Karpas-422 (cell line): ENCODE results near the gene OR4C13. TPM values are rescaled to one million over a fixed set of nuclear protein-coding genes. Genes with fewer than 3 reads are reported as not detected.
"Not testable (repeated sequence)": the region's sequence is repeated elsewhere in the genome, so short reads cannot be mapped to it uniquely, and the experiment has no call there.

Source experiments
- DNase-seq: peaks from one replicate; pipeline ENCODE4 v3.0.0-alpha.2; 2015
- H2AFZ ChIP-seq: fragments of 200-600 bp; sonication (generic); 2 replicates; pipeline ENCODE4 v1.6.1; 2014; ENCODE audit warnings: antibody characterized with exemption, low read length, mixed read lengths
- H3K27ac ChIP-seq: fragments of 200-600 bp; sonication (generic); 2 replicates; pipeline ENCODE4 v1.5.1; 2014; ENCODE audit warnings: mild to moderate bottlenecking, low read length, moderate library complexity
- H3K27me3 ChIP-seq: fragments of 200-600 bp; sonication (generic); 2 replicates; pipeline ENCODE4 v1.6.1; 2014; ENCODE audit warnings: low read length, mixed read lengths
- H3K36me3 ChIP-seq: fragments of 200-600 bp; sonication (generic); 2 replicates; pipeline ENCODE4 v1.6.1; 2014; ENCODE audit warnings: low read length, mixed read lengths; ENCODE audit not compliant: insufficient read depth
- H3K4me1 ChIP-seq: fragments of 200-600 bp; sonication (generic); 2 replicates; pipeline ENCODE4 v1.6.1; 2014; ENCODE audit warnings: mild to moderate bottlenecking, low read length, mixed read lengths
- H3K4me2 ChIP-seq: fragments of 200-600 bp; sonication (generic); 2 replicates; pipeline ENCODE4 v1.6.1; 2014; ENCODE audit warnings: low read length, low read depth, mild to moderate bottlenecking; ENCODE audit not compliant: poor library complexity, severe bottlenecking
- H3K4me3 ChIP-seq: fragments of 200-600 bp; sonication (generic); 2 replicates; pipeline ENCODE4 v1.5.1; 2014; ENCODE audit warnings: mild to moderate bottlenecking, antibody characterized with exemption, low read length, mixed read lengths
- H3K79me2 ChIP-seq: fragments of 200-600 bp; sonication (generic); 2 replicates; pipeline ENCODE4 v1.6.1; 2014; ENCODE audit warnings: mild to moderate bottlenecking, low read length, mixed read lengths
- H3K9ac ChIP-seq: fragments of 200-600 bp; sonication (generic); 2 replicates; pipeline ENCODE4 v1.6.0; 2014; ENCODE audit warnings: low read length
- H3K9me2 ChIP-seq: fragments of 200-600 bp; sonication (generic), shearing (Covaris generic); replicated peaks from 2 replicates; pipeline ENCODE4 v1.6.0; 2014; ENCODE audit warnings: mild to moderate bottlenecking, low read length, moderate library complexity; ENCODE audit not compliant: insufficient read depth
- H3K9me3 ChIP-seq: fragments of 300-700, 200-600 bp; sonication (generic); 2 replicates; pipeline ENCODE4 v1.6.1; 2014; ENCODE audit warnings: low read length, mixed read lengths
- H4K20me1 ChIP-seq: fragments of 200-600 bp; sonication (generic); 2 replicates; pipeline ENCODE4 v1.6.1; 2014; ENCODE audit warnings: mild to moderate bottlenecking, antibody characterized with exemption, low read length, low read depth; ENCODE audit not compliant: insufficient read depth
- total RNA-seq: library from RNA; depleted of rRNA; stranded (reverse); fragments of >200 nt; shearing (Covaris generic); gene quantifications from 2 replicates; pipeline ENCODE4 v1.2.3, GENCODE V29; 2014; ENCODE audit warnings: low replicate concordance; rRNA removed

Gene OR4C13
- total RNA-seq, result not detected in 2 replicates

- no peak within 1 kb of the TSS for H3K9ac ChIP-seq
- no peak within 1 kb of the TSS for H3K4me3 ChIP-seq
- no peaks in the 10 kb centered on the region for H3K4me1 ChIP-seq
- no peaks in the 10 kb centered on the region for H3K9me3 ChIP-seq
- H2AFZ ChIP-seq, result no peak within 1 kb of the TSS
- no peak within 1 kb of the TSS for H3K4me2 ChIP-seq
- H3K36me3 ChIP-seq, result no peaks in the 10 kb centered on the region
- H4K20me1 ChIP-seq, result no peaks in the 10 kb centered on the region
- H3K79me2 ChIP-seq, result no peaks in the 10 kb centered on the region
- no peak for DNase-seq
- H3K9me2 ChIP-seq, result no peaks in the 10 kb centered on the region
- H3K27me3 ChIP-seq, result no peaks in the 10 kb centered on the region
- no peak within 1 kb of the TSS for H3K27ac ChIP-seq
These were observed at the start of gene OR4C13 for GRCh38 chr11:49952091-49952490. TSS of gene OR4C13 (plus strand) at chr11:49952391. CDS start at chr11:49952423, 32 bp downstream.

- not testable (repeated sequence) for H3K27me3 ChIP-seq, H3K36me3 ChIP-seq, DNase-seq, H2AFZ ChIP-seq, H3K4me2 ChIP-seq, H3K79me2 ChIP-seq, H3K9ac ChIP-seq, H3K27ac ChIP-seq, H4K20me1 ChIP-seq, H3K4me1 ChIP-seq, H3K9me3 ChIP-seq, H3K4me3 ChIP-seq, H3K9me2 ChIP-seq
These were observed 40.7 kb upstream of the OR4C13 start for GRCh38 chr11:49911516-49911915.

GRCh38 chr11:49948701-49949100, 3.5 kb upstream of the OR4C13 start:
- H3K79me2 ChIP-seq, H4K20me1 ChIP-seq, H3K4me1 ChIP-seq, H3K9ac ChIP-seq, H3K4me3 ChIP-seq, H2AFZ ChIP-seq, H3K27ac ChIP-seq, H3K4me2 ChIP-seq, DNase-seq, H3K9me3 ChIP-seq, H3K36me3 ChIP-seq, H3K9me2 ChIP-seq, H3K27me3 ChIP-seq: not testable (repeated sequence)

DNA sequence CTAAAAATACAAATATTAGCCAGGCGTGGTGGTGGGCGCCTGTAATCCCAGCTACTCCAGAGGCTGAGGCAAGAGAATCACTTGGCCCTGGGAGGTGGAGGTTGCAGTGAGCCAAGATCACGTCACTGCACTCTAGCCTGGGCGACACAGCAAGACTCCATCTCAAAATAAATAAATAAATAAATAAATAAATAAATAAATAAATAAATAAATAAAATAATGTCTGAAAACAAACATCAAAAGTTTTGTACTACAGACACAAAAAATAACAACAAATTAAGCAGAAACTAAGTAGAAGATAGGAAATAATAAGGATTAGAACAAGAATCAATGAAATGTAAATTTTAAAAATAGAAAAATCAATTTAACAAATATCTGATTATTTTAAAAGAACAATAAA, 21.2 kb downstream of the OR4C13 start:
- not testable (repeated sequence) for H3K4me1 ChIP-seq, H3K79me2 ChIP-seq, H4K20me1 ChIP-seq, H3K27ac ChIP-seq, H3K4me3 ChIP-seq, DNase-seq, H2AFZ ChIP-seq, H3K27me3 ChIP-seq, H3K9ac ChIP-seq, H3K36me3 ChIP-seq, H3K9me2 ChIP-seq, H3K4me2 ChIP-seq, H3K9me3 ChIP-seq

GRCh38 chr11:49982435-49982834, 30.2 kb downstream of the OR4C13 start, which contains the start of gene OR4C12:
TSS of gene OR4C12 (minus strand) at chr11:49982535. CDS start at chr11:49982501, 34 bp downstream.
- H3K27me3 ChIP-seq, H3K9me3 ChIP-seq, H2AFZ ChIP-seq, H4K20me1 ChIP-seq, DNase-seq, H3K4me1 ChIP-seq, H3K79me2 ChIP-seq, H3K9me2 ChIP-seq, H3K4me2 ChIP-seq, H3K4me3 ChIP-seq, H3K9ac ChIP-seq, H3K27ac ChIP-seq, H3K36me3 ChIP-seq: not testable (repeated sequence)

GRCh38 chr11:49995565-49995964, 43.4 kb downstream of the OR4C13 start:
- no peaks in the 10 kb centered on the region for H3K27me3 ChIP-seq
- no peak overlapping the region for H3K9ac ChIP-seq
- no peak overlapping the region for H3K4me2 ChIP-seq
- H2AFZ ChIP-seq, result no peak overlapping the region
- H3K79me2 ChIP-seq, result no peaks in the 10 kb centered on the region
- no peak overlapping the region for H3K4me3 ChIP-seq
- no peaks in the 10 kb centered on the region for H3K4me1 ChIP-seq
- no peak overlapping the region for H3K27ac ChIP-seq
- H3K9me2 ChIP-seq, result no peaks in the 10 kb centered on the region
- no peaks in the 10 kb centered on the region for H4K20me1 ChIP-seq
- peak; percentile 94 for DNase-seq
- H3K9me3 ChIP-seq, result no peaks in the 10 kb centered on the region
- no peaks in the 10 kb centered on the region for H3K36me3 ChIP-seq

Other genes with a start within 250 kb of the OR4C13 start
- not detected in 2 replicates for gene OR4C12, start 30.1 kb downstream of the OR4C13 start, total RNA-seq
- not detected in 2 replicates for gene OR4C45, start 80.5 kb downstream of the OR4C13 start, total RNA-seq